Caco-2 (cell line): ENCODE data around the gene CCDC63. TPM values are rescaled to one million over a fixed set of nuclear protein-coding genes. Genes with fewer than 3 reads are reported as not detected.

Source experiments
- BruUV-seq: library from RNA; stranded (reverse); fragments of 400-500 nt; replicated peaks from 2 replicates; lab custom pipeline; 2021; lab: Mats Ljungman, UMichigan
- CTCF ChIA-PET: fragments of 300-600 bp; sonication (Branson Sonifier 250); formaldehyde crosslinking; loops from one replicate; lab custom pipeline; 2022; ENCODE audit warnings: antibody characterized with exemption; lab: Charles Lee
- POLR2A ChIA-PET: fragments of 300-600 bp; sonication (Branson Sonifier 250); formaldehyde crosslinking; loops from one replicate; lab custom pipeline; 2022; ENCODE audit warnings: antibody characterized with exemption; lab: Charles Lee
- DNase-seq, 2 experiments: peaks; one replicate each; pipeline versions ENCODE4 v3.0.0 to v3.0.0-alpha.2; 2020 to 2022
- H3K27me3 ChIP-seq: replicated peaks from 2 replicates; pipeline ENCODE4 v1.6.0; 2011; ENCODE audit warnings: low read length; ENCODE audit not compliant: control insufficient read depth, insufficient read depth
- H3K36me3 ChIP-seq: 2 replicates; pipeline ENCODE4 v1.5.1; 2011; ENCODE audit warnings: low read length; ENCODE audit not compliant: control insufficient read depth, insufficient read depth
- H3K4me1 ChIP-seq: fragments of 250-450 bp; sonication (Bioruptor Pico); 2 replicates; pipeline ENCODE4 v1.5.1; 2020; ENCODE audit warnings: mild to moderate bottlenecking
- H3K4me3 ChIP-seq: 2 replicates; pipeline ENCODE4 v1.5.1; 2011; ENCODE audit warnings: low read depth, mild to moderate bottlenecking, control low read depth, low read length
- H3K9me3 ChIP-seq: fragments of 250-450 bp; sonication (Bioruptor Pico); 2 replicates; pipeline ENCODE4 v1.5.1; 2020; ENCODE audit warnings: mild to moderate bottlenecking, moderate library complexity
- H3K27ac Mint-ChIP-seq: one replicate; pipeline ENCODE4 v1.8.0; 2022; ENCODE audit warnings: mixed read lengths; ENCODE audit not compliant: unreplicated experiment
- H3K27me3 Mint-ChIP-seq: one replicate; pipeline ENCODE4 v1.8.0; 2022; ENCODE audit warnings: mixed read lengths; ENCODE audit not compliant: insufficient read depth, unreplicated experiment
- H3K36me3 Mint-ChIP-seq: one replicate; pipeline ENCODE4 v1.8.0; 2022; ENCODE audit warnings: mild to moderate bottlenecking, mixed read lengths; ENCODE audit not compliant: insufficient read depth, unreplicated experiment
- H3K4me1 Mint-ChIP-seq: one replicate; pipeline ENCODE4 v1.8.0; 2022; ENCODE audit warnings: low read depth, mixed read lengths; ENCODE audit not compliant: unreplicated experiment
- H3K4me3 Mint-ChIP-seq: one replicate; pipeline ENCODE4 v1.8.0; 2022; ENCODE audit warnings: mild to moderate bottlenecking, moderate library complexity, mixed read lengths; ENCODE audit not compliant: unreplicated experiment
- H3K9me3 Mint-ChIP-seq: one replicate; pipeline ENCODE4 v1.8.0; 2022; ENCODE audit warnings: mixed read lengths; ENCODE audit not compliant: unreplicated experiment
- CTCF ChIP-seq, 2 experiments: fragments of 200-600 bp in 1 of 2; IDR thresholded peaks; 1 replicate in 1 of 2; 2 replicates in 1 of 2; pipeline versions ENCODE4 v1.5.1 to v1.8.0; 2011 to 2022; ENCODE audit warnings: antibody characterized with exemption in 1 of 2, control low read depth in 1 of 2, inconsistent platforms in 1 of 2, low read depth in 1 of 2, low read length in 1 of 2, mild to moderate bottlenecking in 1 of 2, moderate library complexity in 1 of 2; ENCODE audit not compliant: insufficient read depth in 1 of 2, severe bottlenecking in 1 of 2, unreplicated experiment in 1 of 2
- intact Hi-C: fragments of 100-400 bp; cut with micrococcal nuclease; formaldehyde crosslinking; loops from one replicate; pipeline ENCODE4 v1.10.0; 2022; ENCODE audit not compliant: unreplicated experiment
- total RNA-seq: library from RNA; stranded (reverse); gene quantifications from 2 replicates; pipeline ENCODE4 v1.2.3, GENCODE V29; 2022

The CCDC63 gene
- total RNA-seq, 1 experiment from 2014 or later: not detected

DNA sequence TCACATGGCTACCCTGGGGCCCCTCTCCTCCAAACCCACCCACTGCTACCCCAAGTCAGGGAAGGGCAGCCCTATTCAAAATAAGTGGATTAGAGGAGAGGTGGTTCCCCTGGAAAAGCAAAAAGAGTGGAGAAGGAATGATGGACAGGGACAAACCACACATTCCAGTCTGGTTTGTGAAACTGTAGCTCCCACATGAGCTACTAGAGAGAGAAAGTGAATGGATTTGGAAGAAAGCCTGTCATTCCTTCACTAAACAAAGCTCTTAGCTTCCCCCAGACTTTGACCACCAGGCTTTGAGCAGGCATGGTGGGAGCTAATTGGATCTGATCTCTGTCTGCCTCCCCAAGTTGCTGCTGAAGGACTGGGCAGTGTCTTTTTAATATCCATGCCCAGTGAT lies 28.0 kb downstream of the CCDC63 start:
- H3K4me3 ChIP-seq: no peak overlapping the region
- Mint-ChIP-seq H3K27me3 (peaks cover 5% of the 10 kb centered on the region), H3K9me3 (no peaks in the 10 kb centered on the region), H3K27ac (no peak overlapping the region), H3K4me1 (no peaks in the 10 kb centered on the region), H3K36me3 (no peaks in the 10 kb centered on the region), H3K4me3 (no peak overlapping the region)
- no peaks in the 10 kb centered on the region for H3K9me3 ChIP-seq
- no peaks in the 10 kb centered on the region for H3K4me1 ChIP-seq
- no peak for DNase-seq
- no peak for TF ChIP-seq CTCF (IDR thresholded peaks at IDR 0.05; ENCODE audit: insufficient read depth in 1 of 2, low read depth in 1 of 2, low read length in 1 of 2, severe bottlenecking in 1 of 2, unreplicated experiment in 1 of 2)
- ChIA-PET CTCF (no interaction called here), POLR2A (no interaction called here)
- intact Hi-C loops: no loop called here
- no TSS peak for BruUV-seq
- no peaks in the 10 kb centered on the region for H3K27me3 ChIP-seq
- no peaks in the 10 kb centered on the region for H3K36me3 ChIP-seq

DNA sequence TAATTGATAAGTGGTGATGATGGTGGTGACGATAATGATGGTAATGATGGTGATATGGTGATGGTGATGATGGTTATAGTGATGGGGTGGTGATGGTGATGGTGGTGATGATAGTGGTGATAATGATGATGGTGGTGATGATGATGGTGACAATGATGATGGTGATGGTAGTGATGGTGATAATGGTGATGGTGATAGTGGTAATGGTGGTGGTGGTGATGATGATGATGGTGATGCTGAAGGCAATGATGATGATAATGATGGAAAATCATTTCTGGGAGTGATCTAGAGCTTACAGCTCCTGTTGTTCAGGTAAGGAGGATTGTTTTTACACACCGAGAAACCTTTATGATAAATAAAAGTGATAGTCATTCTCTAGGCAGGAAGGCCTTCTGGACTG lies 33.9 kb downstream of the CCDC63 start:
- no peak overlapping the region for H3K4me3 Mint-ChIP-seq
- intact Hi-C loops: no loop called here
- H3K36me3 Mint-ChIP-seq: no peaks in the 10 kb centered on the region
- H3K27me3 Mint-ChIP-seq: peaks cover 3% of the 10 kb centered on the region
- no TSS peak for BruUV-seq
- no peaks in the 10 kb centered on the region for H3K36me3 ChIP-seq
- H3K4me1 ChIP-seq: no peaks in the 10 kb centered on the region
- DNase-seq: no peak
- TF ChIP-seq CTCF (IDR thresholded peaks at IDR 0.05; ENCODE audit: insufficient read depth in 1 of 2, low read depth in 1 of 2, low read length in 1 of 2, severe bottlenecking in 1 of 2, unreplicated experiment in 1 of 2): no peak
- peaks cover 11% of the 10 kb centered on the region for H3K9me3 Mint-ChIP-seq
- H3K27me3 ChIP-seq: no peaks in the 10 kb centered on the region
- CTCF ChIA-PET: no interaction called here
- no peak overlapping the region for H3K27ac Mint-ChIP-seq
- H3K4me3 ChIP-seq: no peak overlapping the region
- no peaks in the 10 kb centered on the region for H3K4me1 Mint-ChIP-seq
- POLR2A ChIA-PET: no interaction called here
- no peaks in the 10 kb centered on the region for H3K9me3 ChIP-seq

GRCh38 chr12:110883251-110883650 lies 36.5 kb downstream of the CCDC63 start:
- Mint-ChIP-seq H3K36me3 (no peaks in the 10 kb centered on the region), H3K9me3 (peaks cover 11% of the 10 kb centered on the region), H3K27me3 (peaks cover 3% of the 10 kb centered on the region), H3K27ac (no peak overlapping the region), H3K4me3 (no peak overlapping the region), H3K4me1 (no peaks in the 10 kb centered on the region)
- Histone ChIP-seq H3K36me3 (no peaks in the 10 kb centered on the region), H3K27me3 (no peaks in the 10 kb centered on the region), H3K9me3 (no peaks in the 10 kb centered on the region), H3K4me1 (no peaks in the 10 kb centered on the region), H3K4me3 (no peak overlapping the region)
- intact Hi-C loops: no loop called here
- no peak for DNase-seq
- ChIA-PET CTCF (no interaction called here), POLR2A (no interaction called here)
- TF ChIP-seq CTCF (IDR thresholded peaks at IDR 0.05; ENCODE audit: insufficient read depth in 1 of 2, low read depth in 1 of 2, low read length in 1 of 2, severe bottlenecking in 1 of 2, unreplicated experiment in 1 of 2): no peak
- BruUV-seq: no TSS peak
